Endodermal cell (in vitro differentiated cells): ENCODE data around the gene PTPRE. TPM values are rescaled to one million over a fixed set of nuclear protein-coding genes. Genes with fewer than 3 reads are reported as not detected.

Experiments used
- DNase-seq: peaks from one replicate; pipeline ENCODE4 v3.0.0-alpha.2; 2017
- H3K27ac ChIP-seq: 2 replicates; pipeline ENCODE4 v1.5.1; 2013; ENCODE audit warnings: mild to moderate bottlenecking, low read depth, low read length, moderate library complexity
- H3K27me3 ChIP-seq: 2 replicates; pipeline ENCODE4 v1.6.1; 2013; ENCODE audit warnings: mild to moderate bottlenecking, low read length, moderate library complexity; ENCODE audit not compliant: insufficient read depth, control insufficient read depth, poor library complexity, severe bottlenecking
- H3K36me3 ChIP-seq: 2 replicates; pipeline ENCODE4 v1.7.0; 2013; ENCODE audit warnings: mild to moderate bottlenecking, low read length, moderate library complexity; ENCODE audit not compliant: control insufficient read depth, insufficient read depth
- H3K4me1 ChIP-seq: one replicate; pipeline ENCODE4 v1.7.0; 2013; ENCODE audit warnings: low read length; ENCODE audit not compliant: control insufficient read depth, insufficient read depth
- H3K4me3 ChIP-seq: 2 replicates; pipeline ENCODE4 v1.5.1; 2013; ENCODE audit warnings: mild to moderate bottlenecking, low read length, moderate library complexity
- H3K9ac ChIP-seq: 2 replicates; pipeline ENCODE4 v1.6.1; 2013; ENCODE audit warnings: mild to moderate bottlenecking, low read length, moderate library complexity; ENCODE audit not compliant: poor library complexity, severe bottlenecking; ENCODE audit errors: extremely low read depth
- H3K9me3 ChIP-seq: 2 replicates; pipeline ENCODE4 v1.6.1; 2013; ENCODE audit warnings: mild to moderate bottlenecking, low read length, moderate library complexity; ENCODE audit not compliant: control insufficient read depth
- H3K27ac Mint-ChIP-seq: 2 replicates; pipeline ENCODE4 v1.8.0; 2020; ENCODE audit warnings: mixed read lengths
- H3K27me3 Mint-ChIP-seq: 2 replicates; pipeline ENCODE4 v1.8.0; 2021; ENCODE audit warnings: mild to moderate bottlenecking, mixed read lengths; ENCODE audit not compliant: insufficient read depth
- H3K36me3 Mint-ChIP-seq: 2 replicates; pipeline ENCODE4 v1.8.0; 2020; ENCODE audit warnings: low read depth, mixed read lengths
- H3K4me1 Mint-ChIP-seq: 2 replicates; pipeline ENCODE4 v1.8.0; 2020; ENCODE audit warnings: mixed read lengths
- H3K4me3 Mint-ChIP-seq: 2 replicates; pipeline ENCODE4 v1.8.0; 2020; ENCODE audit warnings: mild to moderate bottlenecking, moderate library complexity, mixed read lengths
- H3K9me3 Mint-ChIP-seq: 2 replicates; pipeline ENCODE4 v1.8.0; 2020; ENCODE audit warnings: mild to moderate bottlenecking, mixed read lengths
- WGBS, 2 experiments: methylation state at CpG; one replicate each; pipeline versions ENCODE4 v1.1.5 to v1.1.7; 2013; ENCODE audit warnings: missing lambda C conversion rate in 2 of 2, mixed read lengths in 1 of 2; ENCODE audit not compliant: insufficient coverage in 1 of 2, insufficient read length in 1 of 2; 5-methylcytosine and 5-hydroxymethylcytosine counted together
- total RNA-seq, 2 donors: library from RNA; stranded (reverse); fragmentation: NEBNext Ultra II Directional in 1 of 2; extraction: Animal tissue kit (Norgen Biotek cat#: 25700) in 1 of 2; gene quantifications; 2 replicates in 1 of 2; 3 replicates in 1 of 2; pipeline ENCODE4 v1.2.1, GENCODE V29; 2021
- TF ChIP-seq, protein P1 (sequence below): fragments of 200-600 bp; sonication (generic); conservative IDR thresholded peaks from 2 replicates; pipeline ENCODE4 v1.5.0; 2021; ENCODE audit warnings: antibody characterized with exemption, mild to moderate bottlenecking

PTPRE gene
- total RNA-seq, 2 donors from 2014 or later, result 0.75 to 3.0 TPM

DNA sequence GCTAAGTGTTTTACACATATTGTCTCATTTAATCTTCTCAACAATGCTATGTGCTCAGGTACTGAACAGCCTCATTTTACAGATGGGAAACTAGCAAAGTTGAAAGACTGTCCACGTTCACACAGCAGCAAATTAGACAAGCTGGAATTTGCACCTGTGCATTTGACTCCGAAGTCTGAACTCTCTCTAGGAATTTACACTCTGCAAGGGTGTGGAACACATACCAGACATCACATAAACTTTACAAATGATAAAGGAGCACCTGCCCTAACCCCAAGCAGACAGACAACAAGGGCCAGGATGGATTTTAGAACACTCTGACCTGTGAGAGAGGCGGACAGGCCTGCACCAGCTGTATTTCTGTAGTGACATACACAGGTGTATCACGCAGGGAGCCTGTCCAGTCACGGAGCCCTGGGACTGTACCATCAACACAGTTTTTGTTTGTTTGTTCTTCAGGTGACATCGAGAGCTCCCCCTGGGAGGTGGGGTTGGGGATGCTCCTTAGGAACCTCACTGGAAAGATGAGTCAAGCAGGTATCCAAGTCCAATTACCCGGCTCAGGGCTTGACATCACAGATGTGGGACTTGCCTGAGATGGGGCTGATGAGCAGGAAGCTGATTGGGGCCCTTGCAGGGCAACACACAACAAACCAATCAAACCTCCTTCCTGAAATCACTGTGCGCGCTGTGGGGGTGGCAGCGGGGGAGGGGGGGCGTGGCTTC lies 188.3 kb downstream of the PTPRE start:
- H3K27ac ChIP-seq, result no peak overlapping the region
- 93 to 95% methylated on average over 6 to 11 of the region's 11 CpGs for WGBS, 2 experiments
- no peaks in the 10 kb centered on the region for H3K9me3 Mint-ChIP-seq
- no peaks in the 10 kb centered on the region for H3K9me3 ChIP-seq
- H3K27ac Mint-ChIP-seq, result no peak overlapping the region
- no peak overlapping the region for H3K4me3 Mint-ChIP-seq
- H3K4me3 ChIP-seq, result no peak overlapping the region
- H3K9ac ChIP-seq, result no peak overlapping the region
- no peaks in the 10 kb centered on the region for H3K27me3 Mint-ChIP-seq
- H3K4me1 Mint-ChIP-seq, result no peaks in the 10 kb centered on the region
- no peaks in the 10 kb centered on the region for H3K4me1 ChIP-seq
- peaks cover 26% of the 10 kb centered on the region for H3K36me3 Mint-ChIP-seq
- no peaks in the 10 kb centered on the region for H3K27me3 ChIP-seq
- H3K36me3 ChIP-seq, result peaks cover 27% of the 10 kb centered on the region
- TF ChIP-seq, protein P1, sequence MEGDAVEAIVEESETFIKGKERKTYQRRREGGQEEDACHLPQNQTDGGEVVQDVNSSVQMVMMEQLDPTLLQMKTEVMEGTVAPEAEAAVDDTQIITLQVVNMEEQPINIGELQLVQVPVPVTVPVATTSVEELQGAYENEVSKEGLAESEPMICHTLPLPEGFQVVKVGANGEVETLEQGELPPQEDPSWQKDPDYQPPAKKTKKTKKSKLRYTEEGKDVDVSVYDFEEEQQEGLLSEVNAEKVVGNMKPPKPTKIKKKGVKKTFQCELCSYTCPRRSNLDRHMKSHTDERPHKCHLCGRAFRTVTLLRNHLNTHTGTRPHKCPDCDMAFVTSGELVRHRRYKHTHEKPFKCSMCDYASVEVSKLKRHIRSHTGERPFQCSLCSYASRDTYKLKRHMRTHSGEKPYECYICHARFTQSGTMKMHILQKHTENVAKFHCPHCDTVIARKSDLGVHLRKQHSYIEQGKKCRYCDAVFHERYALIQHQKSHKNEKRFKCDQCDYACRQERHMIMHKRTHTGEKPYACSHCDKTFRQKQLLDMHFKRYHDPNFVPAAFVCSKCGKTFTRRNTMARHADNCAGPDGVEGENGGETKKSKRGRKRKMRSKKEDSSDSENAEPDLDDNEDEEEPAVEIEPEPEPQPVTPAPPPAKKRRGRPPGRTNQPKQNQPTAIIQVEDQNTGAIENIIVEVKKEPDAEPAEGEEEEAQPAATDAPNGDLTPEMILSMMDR, result no peak
- peak; percentile 51 for DNase-seq

DNA sequence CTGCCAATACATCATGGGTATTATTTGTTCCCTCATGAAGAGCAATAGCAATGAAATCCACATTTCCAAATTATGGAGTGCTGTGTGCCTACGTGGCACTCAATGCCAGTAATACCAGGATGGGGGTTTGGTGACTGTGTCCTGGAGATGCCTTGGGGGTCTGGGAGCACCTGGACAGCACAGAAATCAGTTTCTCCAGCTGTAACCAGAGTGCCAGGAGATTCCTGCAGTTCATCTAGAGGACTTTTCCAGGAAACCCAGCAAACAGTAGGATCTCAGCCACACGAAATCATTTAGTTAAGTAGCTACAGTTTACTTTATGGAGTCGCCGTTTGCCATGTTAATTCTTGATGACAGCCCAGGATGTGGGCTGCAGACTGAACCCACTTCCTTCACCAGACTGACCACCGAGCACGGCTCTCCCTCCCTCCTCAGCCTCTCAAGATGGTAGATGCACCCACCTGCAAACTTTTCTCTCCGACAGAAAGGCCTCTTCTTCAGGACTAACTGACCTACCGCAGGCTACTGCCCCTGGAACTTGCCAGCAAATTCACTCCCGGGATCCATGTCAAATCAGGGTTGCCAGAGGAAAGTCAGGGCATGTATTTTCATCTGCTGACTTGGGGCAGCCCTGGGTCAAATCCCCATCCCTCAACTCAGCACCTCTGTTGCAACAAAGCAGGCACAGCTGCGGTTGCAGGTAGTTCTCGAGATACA lies 189.0 kb downstream of the PTPRE start:
- no peaks in the 10 kb centered on the region for H3K4me1 ChIP-seq
- TF ChIP-seq, protein P1, result no peak
- 92 to 97% methylated on average over 7 to 11 of the region's 11 CpGs for WGBS, 2 experiments
- no peaks in the 10 kb centered on the region for H3K9me3 ChIP-seq
- Mint-ChIP-seq H3K9me3 (no peaks in the 10 kb centered on the region), H3K4me3 (no peak overlapping the region), H3K27me3 (no peaks in the 10 kb centered on the region), H3K36me3 (peaks cover 27% of the 10 kb centered on the region), H3K27ac (peak overlapping the region; percentile 13), H3K4me1 (no peaks in the 10 kb centered on the region)
- H3K27ac ChIP-seq, result peak overlapping the region; percentile 24
- no peak overlapping the region for H3K4me3 ChIP-seq
- no peak overlapping the region for H3K9ac ChIP-seq
- H3K27me3 ChIP-seq, result no peaks in the 10 kb centered on the region
- no peak for DNase-seq
- peaks cover 34% of the 10 kb centered on the region for H3K36me3 ChIP-seq

DNA sequence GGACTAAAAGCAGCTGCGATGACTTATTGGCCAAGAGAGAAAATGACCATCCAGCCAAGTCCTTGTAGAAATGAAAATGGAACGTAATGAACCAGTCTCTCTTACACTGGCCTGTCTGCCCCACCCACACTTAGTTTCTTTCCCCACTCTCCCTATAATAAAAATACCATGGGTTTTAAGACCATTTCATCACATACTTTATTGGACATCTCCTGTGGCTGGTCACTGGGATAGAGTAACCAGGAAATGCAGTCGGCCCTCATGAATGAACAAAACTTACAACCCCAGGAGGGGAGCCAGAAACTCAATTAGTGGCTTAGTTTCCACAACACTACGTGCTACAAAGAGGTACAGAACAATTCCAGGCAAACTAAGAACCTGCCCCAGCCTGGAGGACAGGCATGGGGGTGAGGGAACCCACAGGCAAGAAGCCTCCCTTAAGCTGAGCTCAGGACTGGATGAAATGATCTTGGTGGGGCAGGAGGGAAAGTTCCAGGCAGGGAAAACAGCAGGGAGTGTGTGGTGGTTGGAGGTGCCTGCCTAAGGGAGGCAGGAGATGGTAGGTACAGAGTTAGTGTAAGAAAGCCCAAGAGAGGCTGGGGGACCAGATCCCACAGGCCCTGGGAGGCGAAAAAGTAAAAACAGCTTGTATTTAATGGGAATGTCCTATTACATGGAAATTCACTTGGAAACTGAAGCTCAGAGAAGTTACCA lies 189.7 kb downstream of the PTPRE start:
- Mint-ChIP-seq H3K9me3 (no peaks in the 10 kb centered on the region), H3K27ac (no peak overlapping the region), H3K27me3 (no peaks in the 10 kb centered on the region), H3K36me3 (peaks cover 33% of the 10 kb centered on the region), H3K4me3 (no peak overlapping the region), H3K4me1 (no peaks in the 10 kb centered on the region)
- TF ChIP-seq, protein P1, result no peak
- Histone ChIP-seq H3K9me3 (no peaks in the 10 kb centered on the region), H3K27ac (no peak overlapping the region), H3K36me3 (peaks cover 42% of the 10 kb centered on the region), H3K9ac (no peak overlapping the region), H3K27me3 (no peaks in the 10 kb centered on the region), H3K4me1 (no peaks in the 10 kb centered on the region), H3K4me3 (no peak overlapping the region)
- WGBS, 2 experiments, result 95 to 100% methylated on average over 3 to 5 of the region's 5 CpGs
- no peak for DNase-seq
